Mucosa of stomach (tissue), 1 donor: ENCODE results near the gene RREB1.

ENCODE experiments used
- H3K27me3 ChIP-seq: one replicate; pipeline ENCODE4 v1.7.0; 2013; ENCODE audit warnings: mild to moderate bottlenecking, low read length; ENCODE audit not compliant: control insufficient read depth, insufficient read depth
- H3K36me3 ChIP-seq: one replicate; pipeline ENCODE4 v1.7.0; 2013; ENCODE audit warnings: low read length; ENCODE audit not compliant: control insufficient read depth, insufficient read depth
- H3K4me1 ChIP-seq: one replicate; pipeline ENCODE4 v1.7.0; 2013; ENCODE audit warnings: mild to moderate bottlenecking, low read length; ENCODE audit not compliant: control insufficient read depth, insufficient read depth
- H3K4me3 ChIP-seq: one replicate; pipeline ENCODE4 v1.7.0; 2013; ENCODE audit warnings: low read length
- H3K9ac ChIP-seq: one replicate; pipeline ENCODE4 v1.7.0; 2013; ENCODE audit warnings: mild to moderate bottlenecking, low read length, moderate library complexity
- H3K9me3 ChIP-seq: one replicate; pipeline ENCODE4 v1.7.0; 2013; ENCODE audit warnings: mild to moderate bottlenecking, low read length, moderate library complexity; ENCODE audit not compliant: control insufficient read depth
- donor health status: Pancreatic carcinoma.

Gene RREB1, protein sequence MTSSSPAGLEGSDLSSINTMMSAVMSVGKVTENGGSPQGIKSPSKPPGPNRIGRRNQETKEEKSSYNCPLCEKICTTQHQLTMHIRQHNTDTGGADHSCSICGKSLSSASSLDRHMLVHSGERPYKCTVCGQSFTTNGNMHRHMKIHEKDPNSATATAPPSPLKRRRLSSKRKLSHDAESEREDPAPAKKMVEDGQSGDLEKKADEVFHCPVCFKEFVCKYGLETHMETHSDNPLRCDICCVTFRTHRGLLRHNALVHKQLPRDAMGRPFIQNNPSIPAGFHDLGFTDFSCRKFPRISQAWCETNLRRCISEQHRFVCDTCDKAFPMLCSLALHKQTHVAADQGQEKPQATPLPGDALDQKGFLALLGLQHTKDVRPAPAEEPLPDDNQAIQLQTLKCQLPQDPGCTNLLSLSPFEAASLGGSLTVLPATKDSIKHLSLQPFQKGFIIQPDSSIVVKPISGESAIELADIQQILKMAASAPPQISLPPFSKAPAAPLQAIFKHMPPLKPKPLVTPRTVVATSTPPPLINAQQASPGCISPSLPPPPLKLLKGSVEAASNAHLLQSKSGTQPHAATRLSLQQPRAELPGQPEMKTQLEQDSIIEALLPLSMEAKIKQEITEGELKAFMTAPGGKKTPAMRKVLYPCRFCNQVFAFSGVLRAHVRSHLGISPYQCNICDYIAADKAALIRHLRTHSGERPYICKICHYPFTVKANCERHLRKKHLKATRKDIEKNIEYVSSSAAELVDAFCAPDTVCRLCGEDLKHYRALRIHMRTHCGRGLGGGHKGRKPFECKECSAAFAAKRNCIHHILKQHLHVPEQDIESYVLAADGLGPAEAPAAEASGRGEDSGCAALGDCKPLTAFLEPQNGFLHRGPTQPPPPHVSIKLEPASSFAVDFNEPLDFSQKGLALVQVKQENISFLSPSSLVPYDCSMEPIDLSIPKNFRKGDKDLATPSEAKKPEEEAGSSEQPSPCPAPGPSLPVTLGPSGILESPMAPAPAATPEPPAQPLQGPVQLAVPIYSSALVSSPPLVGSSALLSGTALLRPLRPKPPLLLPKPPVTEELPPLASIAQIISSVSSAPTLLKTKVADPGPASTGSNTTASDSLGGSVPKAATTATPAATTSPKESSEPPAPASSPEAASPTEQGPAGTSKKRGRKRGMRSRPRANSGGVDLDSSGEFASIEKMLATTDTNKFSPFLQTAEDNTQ (N-terminal part only)

DNA sequence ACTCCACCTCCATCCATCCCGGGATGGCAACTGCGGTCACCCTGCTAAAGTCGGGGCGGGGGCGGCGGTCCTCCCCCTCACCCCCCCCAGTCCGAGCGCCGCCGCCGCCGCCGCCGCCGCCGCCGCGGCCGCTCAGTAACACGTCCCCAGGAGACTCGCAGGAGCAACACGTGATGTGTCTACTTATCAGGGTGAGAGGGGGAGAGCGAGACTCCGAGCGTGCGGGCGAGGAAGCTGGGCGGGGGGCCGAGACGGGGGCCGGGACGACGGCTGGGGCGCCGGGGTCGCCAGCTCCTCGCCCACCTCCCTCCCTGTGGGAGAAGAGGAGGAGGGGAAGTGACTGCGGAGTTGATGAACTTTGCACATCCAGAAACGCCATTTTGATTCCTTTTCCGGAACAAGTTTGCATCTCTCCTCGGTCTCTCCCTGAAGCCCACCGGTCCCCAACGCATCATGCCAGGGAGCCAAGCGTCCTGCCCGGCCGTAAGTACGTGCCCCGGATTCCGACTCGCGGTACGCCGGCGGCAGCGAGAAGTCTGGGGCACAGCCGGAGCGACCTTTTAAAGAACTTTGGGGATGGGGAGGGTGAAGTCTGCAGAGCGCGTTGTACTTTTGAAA, at the start of gene RREB1:
Gene RREB1, plus strand, starts transcription at position 384 of the 618 bp plus-strand sequence. CDS start 73,951 bp downstream, outside the sequence.
- no peaks in the 10 kb centered on the region for H3K36me3 ChIP-seq
- H3K9me3 ChIP-seq: no peaks in the 10 kb centered on the region
- H3K9ac ChIP-seq: peak within 1 kb of the TSS; percentile 83
- H3K4me3 ChIP-seq: peak within 1 kb of the TSS; percentile 69
- no peaks in the 10 kb centered on the region for H3K27me3 ChIP-seq
- peaks cover 10% of the 10 kb centered on the region for H3K4me1 ChIP-seq

DNA sequence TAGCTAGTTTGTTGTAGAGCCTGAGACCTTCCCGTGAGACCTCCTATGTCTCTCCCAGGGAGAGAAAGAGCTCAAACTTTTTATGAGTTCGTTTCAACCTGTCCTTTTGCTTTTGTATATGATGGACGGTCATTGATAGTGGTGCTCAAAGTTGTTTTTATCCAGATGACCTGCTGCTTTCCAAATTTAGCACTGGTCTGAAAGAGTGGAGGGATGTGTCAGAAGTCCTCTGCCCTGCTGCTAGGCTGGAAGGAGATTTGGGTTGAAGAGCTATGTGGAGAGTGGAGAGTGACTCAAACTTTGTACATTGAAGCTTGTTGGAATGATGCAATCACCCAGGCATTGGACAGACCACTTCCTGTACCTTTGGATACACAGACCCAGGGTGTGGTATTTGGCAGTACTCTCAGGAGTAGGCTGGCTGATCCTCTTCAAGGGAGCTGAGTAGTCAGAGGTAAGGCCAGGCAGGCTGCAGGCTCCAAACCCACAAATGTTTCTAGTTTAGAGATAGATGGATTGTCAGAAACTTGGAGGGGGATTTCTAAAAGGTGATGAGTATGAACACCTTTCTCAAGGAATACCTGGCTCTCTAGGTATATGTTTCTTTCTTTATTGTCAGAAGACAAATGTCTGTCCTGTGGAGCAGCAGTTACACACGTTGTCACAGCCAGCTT, 49.4 kb upstream of the RREB1 start:
- Histone ChIP-seq H3K9me3 (no peaks in the 10 kb centered on the region), H3K27me3 (no peaks in the 10 kb centered on the region), H3K36me3 (no peaks in the 10 kb centered on the region), H3K9ac (peak overlapping the region; percentile 9), H3K4me1 (peaks cover 38% of the 10 kb centered on the region), H3K4me3 (no peak overlapping the region)

DNA sequence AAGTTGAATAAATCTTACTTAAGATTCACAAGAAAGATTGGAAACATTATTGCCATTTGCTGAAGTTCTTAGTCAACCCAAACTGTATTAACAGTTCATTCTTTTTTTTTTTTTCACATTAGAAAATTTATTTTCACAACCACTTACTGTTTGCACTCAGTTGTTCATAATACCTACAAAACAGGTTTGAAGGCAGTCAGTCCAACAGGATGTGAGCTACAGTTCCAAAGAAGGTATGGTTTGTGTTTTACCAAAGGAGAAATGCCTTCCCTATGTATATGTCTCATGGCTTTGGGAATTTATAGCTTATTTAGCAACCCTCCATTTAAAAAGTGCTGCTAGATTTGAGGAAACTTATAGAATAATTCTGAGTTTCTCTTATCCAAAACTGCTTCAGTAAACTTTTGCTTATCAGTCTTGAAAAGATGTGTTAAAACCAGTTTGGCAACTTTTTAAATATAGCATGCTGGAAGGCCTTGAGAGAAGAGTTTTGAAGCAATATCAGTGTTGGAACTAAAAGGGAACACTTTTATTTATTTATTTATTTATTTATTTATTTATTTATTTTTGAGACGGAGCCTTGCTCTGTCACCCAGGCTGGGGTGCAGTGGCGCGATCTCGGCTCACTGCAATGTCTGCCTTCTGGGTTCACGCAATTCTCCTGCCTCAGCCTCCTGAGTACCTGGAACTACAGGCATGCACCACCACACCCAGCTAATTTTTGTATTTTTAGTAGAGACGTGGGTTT, 46.8 kb upstream of the RREB1 start:
- H3K27me3 ChIP-seq: no peaks in the 10 kb centered on the region
- H3K9ac ChIP-seq: no peak overlapping the region
- H3K4me1 ChIP-seq: peaks cover 36% of the 10 kb centered on the region
- H3K36me3 ChIP-seq: no peaks in the 10 kb centered on the region
- no peaks in the 10 kb centered on the region for H3K9me3 ChIP-seq
- no peak overlapping the region for H3K4me3 ChIP-seq

DNA sequence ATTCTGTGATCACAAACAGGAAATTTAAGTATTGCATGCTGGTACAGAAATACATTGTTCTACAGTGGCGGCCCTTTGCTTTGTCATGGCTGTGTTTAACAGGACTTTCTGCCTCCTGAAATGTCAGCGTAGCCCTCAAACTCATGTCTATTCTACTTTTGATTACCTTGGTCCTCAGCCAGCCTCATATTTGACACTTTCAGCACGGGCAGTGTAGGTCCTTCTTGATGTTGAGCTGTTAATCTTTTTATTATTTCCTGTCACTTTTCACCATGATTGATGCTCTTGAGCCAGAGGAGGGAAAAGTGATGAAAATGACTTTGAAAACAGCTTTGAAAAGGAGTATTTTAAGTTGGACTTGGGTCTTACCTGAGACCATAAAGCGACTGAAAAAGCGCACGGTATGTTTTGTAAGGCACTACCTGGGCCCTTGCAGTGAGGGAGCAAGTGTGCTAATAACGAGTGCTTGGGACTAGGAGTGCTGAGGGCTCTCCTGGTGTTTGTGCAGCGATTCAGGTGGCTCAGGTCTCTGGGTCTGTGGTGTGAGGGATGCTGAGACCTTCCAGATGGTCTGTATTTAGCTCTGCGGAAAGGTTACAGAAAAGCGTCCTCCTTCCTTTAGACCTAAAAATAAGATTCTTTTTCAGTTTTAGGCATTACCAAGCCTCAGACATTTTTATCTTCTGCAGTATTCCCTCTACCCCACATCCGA, 45.2 kb upstream of the RREB1 start:
- no peaks in the 10 kb centered on the region for H3K9me3 ChIP-seq
- no peak overlapping the region for H3K9ac ChIP-seq
- no peaks in the 10 kb centered on the region for H3K27me3 ChIP-seq
- H3K36me3 ChIP-seq: no peaks in the 10 kb centered on the region
- peaks cover 42% of the 10 kb centered on the region for H3K4me1 ChIP-seq
- H3K4me3 ChIP-seq: no peak overlapping the region

DNA sequence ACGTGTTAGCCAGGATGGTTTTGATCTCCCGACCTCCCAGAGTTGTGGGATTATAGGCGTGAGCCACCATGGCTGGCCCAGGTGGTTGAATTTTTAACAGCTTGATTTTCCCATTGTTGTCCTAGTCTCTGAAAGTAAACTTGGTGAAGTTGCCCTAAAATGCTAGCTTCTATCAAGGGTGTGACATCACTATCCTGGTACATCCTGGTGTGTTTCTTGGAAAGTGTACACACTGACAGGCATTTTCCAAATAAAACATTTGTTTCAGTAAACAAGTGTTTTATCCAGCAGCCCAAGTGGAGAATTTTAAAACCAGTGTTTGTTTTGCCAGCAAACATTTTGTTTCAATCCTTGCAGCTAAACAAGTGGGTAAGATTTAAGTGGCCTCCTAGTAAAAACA, 40.5 kb upstream of the RREB1 start:
- H3K27me3 ChIP-seq: no peaks in the 10 kb centered on the region
- H3K36me3 ChIP-seq: no peaks in the 10 kb centered on the region
- peaks cover 11% of the 10 kb centered on the region for H3K4me1 ChIP-seq
- no peaks in the 10 kb centered on the region for H3K9me3 ChIP-seq
- no peak overlapping the region for H3K9ac ChIP-seq
- H3K4me3 ChIP-seq: no peak overlapping the region

DNA sequence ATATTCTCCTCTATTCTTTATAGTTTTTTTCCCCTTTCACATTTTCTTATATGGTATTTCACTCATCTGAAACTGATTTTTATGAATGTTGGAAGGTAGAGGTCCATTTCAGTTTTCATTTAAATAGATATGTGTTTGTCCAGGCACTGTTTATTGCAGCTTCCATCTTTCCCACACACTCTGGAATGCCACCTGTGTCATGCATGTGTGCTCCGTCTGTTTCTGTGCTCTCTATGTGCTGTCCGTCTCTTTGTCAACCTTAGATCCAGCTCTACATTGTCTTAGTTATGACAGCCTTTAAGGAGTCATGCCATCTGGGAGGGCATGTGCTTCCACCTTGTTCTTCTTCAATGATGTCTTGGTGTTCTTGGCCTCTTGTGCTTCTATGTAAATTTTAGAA, 36.4 kb upstream of the RREB1 start:
- Histone ChIP-seq H3K4me3 (no peak overlapping the region), H3K9ac (no peak overlapping the region), H3K36me3 (no peaks in the 10 kb centered on the region), H3K9me3 (no peaks in the 10 kb centered on the region), H3K27me3 (no peaks in the 10 kb centered on the region), H3K4me1 (peaks cover 6% of the 10 kb centered on the region)

DNA sequence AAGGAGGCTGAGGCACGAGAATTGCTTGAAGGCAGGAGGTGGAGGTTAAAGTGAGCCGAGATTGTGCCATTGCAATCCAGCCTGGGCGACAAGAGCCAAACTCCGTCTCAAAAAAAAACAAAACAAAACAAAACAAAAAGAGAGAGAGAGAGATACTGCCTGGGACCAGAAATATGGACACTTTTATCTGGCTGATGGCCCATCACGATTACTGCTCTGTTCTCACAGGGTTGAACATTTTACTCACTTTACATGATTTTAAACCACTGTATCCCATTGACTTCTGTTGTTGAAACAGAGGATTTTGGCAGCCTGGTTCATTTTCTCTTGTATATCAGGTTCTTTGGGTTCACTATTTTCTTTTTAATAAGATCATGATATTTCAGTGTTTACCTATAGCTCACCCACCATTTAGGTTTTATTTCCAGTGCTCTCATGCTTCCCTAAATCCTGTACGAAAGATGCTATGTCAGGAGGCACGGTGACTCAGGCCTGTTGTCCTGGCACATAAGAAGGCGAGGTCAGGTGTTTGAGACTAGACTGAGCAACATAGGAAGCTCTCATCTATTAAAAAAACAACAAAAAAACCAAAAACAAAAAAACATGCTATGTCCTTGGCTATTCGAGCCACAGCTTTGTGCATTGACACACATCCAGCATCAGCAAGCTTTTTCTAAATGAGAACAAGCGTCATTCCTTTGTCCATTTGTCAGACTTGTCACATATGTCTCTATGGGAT, 34.5 kb upstream of the RREB1 start:
- Histone ChIP-seq H3K4me3 (no peak overlapping the region), H3K4me1 (no peaks in the 10 kb centered on the region), H3K9ac (no peak overlapping the region)

DNA sequence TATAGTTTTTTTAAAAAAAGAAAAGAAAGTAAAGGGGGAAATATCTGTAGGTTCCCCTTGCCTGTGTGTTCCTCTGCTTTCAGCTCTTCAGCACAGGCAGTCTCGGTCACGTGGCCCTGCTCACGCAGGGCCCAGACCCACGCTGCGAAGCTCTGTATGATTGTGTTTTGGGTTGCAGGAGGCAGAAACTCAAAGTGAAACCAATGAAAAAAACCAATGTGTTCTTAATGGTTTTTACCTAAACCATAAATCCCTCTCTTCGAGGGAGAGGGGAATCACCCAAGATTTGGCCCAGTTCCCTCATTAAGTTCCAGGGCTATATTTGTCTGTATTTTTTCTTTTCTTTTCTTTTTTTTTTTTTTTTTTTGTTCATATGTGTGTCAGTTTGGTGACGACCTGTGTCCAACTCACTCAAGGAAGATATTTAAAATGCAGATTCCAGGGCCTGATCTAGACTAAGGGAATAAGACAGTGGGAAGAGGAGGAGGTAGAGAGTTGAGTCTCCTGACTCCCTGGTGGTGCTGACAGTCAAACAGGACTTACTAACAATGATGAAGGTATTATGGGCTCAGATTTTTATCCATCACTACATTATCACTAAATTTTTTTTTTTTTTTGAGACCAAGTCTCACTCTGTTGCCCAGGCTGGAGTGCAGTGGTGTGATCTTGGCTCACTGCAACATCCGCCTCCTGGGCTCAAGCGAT, 33.8 kb upstream of the RREB1 start:
- no peaks in the 10 kb centered on the region for H3K4me1 ChIP-seq
- no peaks in the 10 kb centered on the region for H3K27me3 ChIP-seq
- H3K9me3 ChIP-seq: no peaks in the 10 kb centered on the region
- no peak overlapping the region for H3K9ac ChIP-seq
- H3K36me3 ChIP-seq: no peaks in the 10 kb centered on the region
- H3K4me3 ChIP-seq: no peak overlapping the region

More for the DNA sequence above, 34.5 kb upstream of the RREB1 start:
- H3K27me3 ChIP-seq: no peaks in the 10 kb centered on the region
- no peaks in the 10 kb centered on the region for H3K9me3 ChIP-seq
- H3K36me3 ChIP-seq: no peaks in the 10 kb centered on the region

DNA sequence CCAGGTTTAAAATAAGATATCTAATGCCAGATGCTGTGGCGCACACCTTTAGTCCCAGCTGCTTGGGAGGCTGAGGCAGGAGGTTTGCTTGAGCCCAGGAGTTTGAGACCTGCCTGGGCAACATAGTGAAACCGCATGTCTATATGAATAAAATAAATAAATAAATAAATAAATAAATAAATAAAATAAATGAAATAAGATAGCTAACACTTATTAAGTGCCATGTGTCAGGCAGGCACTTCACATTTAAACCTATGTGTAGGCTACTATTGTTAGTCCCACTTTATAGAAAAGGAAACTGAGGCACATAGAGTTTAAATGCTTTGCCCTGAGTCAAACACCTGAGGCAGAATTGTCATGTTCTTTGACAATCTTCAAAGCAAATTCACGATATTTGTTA, 32.9 kb upstream of the RREB1 start:
- Histone ChIP-seq H3K9ac (no peak overlapping the region), H3K36me3 (no peaks in the 10 kb centered on the region), H3K4me1 (no peaks in the 10 kb centered on the region), H3K27me3 (no peaks in the 10 kb centered on the region), H3K4me3 (no peak overlapping the region), H3K9me3 (no peaks in the 10 kb centered on the region)
